H1 (cell line): ENCODE results near the gene MTFMT. TPM values are rescaled to one million over a fixed set of nuclear protein-coding genes. Genes with fewer than 3 reads are reported as not detected.

Source experiments
- ASH2L ChIP-seq: fragments of 200-600, 300-600 bp; sonication (generic); IDR thresholded peaks from one replicate; pipeline ENCODE4 v1.7.1; 2017; ENCODE audit warnings: low read length
- BCL11A ChIP-seq, 2 experiments: IDR thresholded peaks; one replicate each; pipeline ENCODE4 v1.6.1; 2011; ENCODE audit warnings: low read depth in 2 of 2, low read length in 2 of 2, mild to moderate bottlenecking in 2 of 2
- CEBPB ChIP-seq: IDR thresholded peaks from 2 replicates; pipeline ENCODE4 v1.6.1; 2012; ENCODE audit warnings: low read depth, low read length
- EGR1 ChIP-seq: IDR thresholded peaks from 2 replicates; pipeline ENCODE4 v1.6.1; 2011; ENCODE audit warnings: low read depth, low read length, borderline replicate concordance
- HDAC6 ChIP-seq: IDR thresholded peaks from one replicate; pipeline ENCODE4 v1.7.1; 2012; ENCODE audit warnings: low read depth, mild to moderate bottlenecking, inconsistent platforms, low read length, moderate library complexity
- KDM5A ChIP-seq: fragments of 200-600 bp; IDR thresholded peaks from 2 replicates; pipeline ENCODE4 v1.7.1; 2012; ENCODE audit warnings: mild to moderate bottlenecking, low read length, inconsistent platforms, mixed read lengths
- SRF ChIP-seq: IDR thresholded peaks from 2 replicates; pipeline ENCODE4 v1.6.1; 2011; ENCODE audit warnings: mild to moderate bottlenecking, low read depth, low read length, moderate library complexity
- TBP ChIP-seq: IDR thresholded peaks from 2 replicates; pipeline ENCODE4 v1.6.1; 2011; ENCODE audit warnings: low read depth, low read length, improper control_type of control experiment
- TEAD4 ChIP-seq: IDR thresholded peaks from 2 replicates; pipeline ENCODE4 v1.6.1; 2012; ENCODE audit warnings: low read depth, low read length, inconsistent platforms, mixed read lengths
- polyA plus RNA-seq, 7 experiments: library from polyadenylated mRNA; depleted of rRNA in 3 of 7; stranded (reverse) in 5 of 7; unstranded in 2 of 7; fragments of >200 nt in 5 of 7; fragments of 200-250 nt in 2 of 7; gene quantifications; 1 replicate in 5 of 7; 2 replicates in 1 of 7; 4 replicates in 1 of 7; pipeline versions ENCODE4 v1.2.1 to v1.2.3, GENCODE V29; 2011 to 2013; ENCODE audit warnings: missing spikeins in 2 of 7, mixed read lengths in 2 of 7
- total RNA-seq: library from RNA; stranded (reverse); fragmentation: NEBNext Ultra II Directional; extraction: Animal tissue kit (Norgen Biotek cat#: 25700); gene quantifications from 2 replicates; pipeline ENCODE4 v1.2.1, GENCODE V29; 2021
- TF ChIP-seq, protein P1 (sequence below): fragments of 300-600 bp; sonication (generic); IDR thresholded peaks from 2 replicates; pipeline ENCODE4 v1.7.1; 2012; ENCODE audit warnings: low read length, moderate library complexity, mild to moderate bottlenecking, inconsistent platforms; ENCODE audit not compliant: insufficient replicate concordance
- TF ChIP-seq, protein P2 (sequence below): IDR thresholded peaks from 2 replicates; pipeline ENCODE4 v1.6.1; 2011; ENCODE audit warnings: low read depth, mild to moderate bottlenecking, low read length; ENCODE audit not compliant: insufficient read depth
- TF ChIP-seq, protein P3 (sequence below): IDR thresholded peaks from 2 replicates; pipeline ENCODE4 v1.6.1; 2012; ENCODE audit warnings: inconsistent platforms

The MTFMT gene
- total and polyA plus RNA-seq, 2 of the 8 experiments (the other 6 are each of a cell fraction or from before 2014, with no cell fraction given): 7.7 to 20.8 TPM

DNA sequence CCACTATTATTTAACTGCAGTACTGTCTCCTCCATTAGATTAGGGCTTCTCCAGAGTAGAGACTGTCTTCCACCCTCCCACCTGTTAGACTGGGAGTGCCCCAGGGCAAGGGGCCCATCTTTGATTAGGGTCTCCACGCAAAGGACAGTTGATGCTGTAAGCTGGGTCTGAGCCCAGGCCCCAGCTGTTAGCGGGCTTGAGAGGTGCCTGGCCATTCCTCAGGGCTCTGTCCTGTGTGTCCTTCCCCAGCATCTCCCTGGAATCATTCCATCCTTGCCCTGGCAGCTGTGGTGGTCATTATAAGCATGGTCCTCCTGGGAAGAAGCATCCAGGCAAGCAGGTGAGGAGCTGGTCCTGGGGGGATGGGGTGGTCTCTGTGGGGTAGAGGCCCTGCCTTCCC, 21.8 kb upstream of the MTFMT start (continued):
- TF ChIP-seq, protein P1, sequence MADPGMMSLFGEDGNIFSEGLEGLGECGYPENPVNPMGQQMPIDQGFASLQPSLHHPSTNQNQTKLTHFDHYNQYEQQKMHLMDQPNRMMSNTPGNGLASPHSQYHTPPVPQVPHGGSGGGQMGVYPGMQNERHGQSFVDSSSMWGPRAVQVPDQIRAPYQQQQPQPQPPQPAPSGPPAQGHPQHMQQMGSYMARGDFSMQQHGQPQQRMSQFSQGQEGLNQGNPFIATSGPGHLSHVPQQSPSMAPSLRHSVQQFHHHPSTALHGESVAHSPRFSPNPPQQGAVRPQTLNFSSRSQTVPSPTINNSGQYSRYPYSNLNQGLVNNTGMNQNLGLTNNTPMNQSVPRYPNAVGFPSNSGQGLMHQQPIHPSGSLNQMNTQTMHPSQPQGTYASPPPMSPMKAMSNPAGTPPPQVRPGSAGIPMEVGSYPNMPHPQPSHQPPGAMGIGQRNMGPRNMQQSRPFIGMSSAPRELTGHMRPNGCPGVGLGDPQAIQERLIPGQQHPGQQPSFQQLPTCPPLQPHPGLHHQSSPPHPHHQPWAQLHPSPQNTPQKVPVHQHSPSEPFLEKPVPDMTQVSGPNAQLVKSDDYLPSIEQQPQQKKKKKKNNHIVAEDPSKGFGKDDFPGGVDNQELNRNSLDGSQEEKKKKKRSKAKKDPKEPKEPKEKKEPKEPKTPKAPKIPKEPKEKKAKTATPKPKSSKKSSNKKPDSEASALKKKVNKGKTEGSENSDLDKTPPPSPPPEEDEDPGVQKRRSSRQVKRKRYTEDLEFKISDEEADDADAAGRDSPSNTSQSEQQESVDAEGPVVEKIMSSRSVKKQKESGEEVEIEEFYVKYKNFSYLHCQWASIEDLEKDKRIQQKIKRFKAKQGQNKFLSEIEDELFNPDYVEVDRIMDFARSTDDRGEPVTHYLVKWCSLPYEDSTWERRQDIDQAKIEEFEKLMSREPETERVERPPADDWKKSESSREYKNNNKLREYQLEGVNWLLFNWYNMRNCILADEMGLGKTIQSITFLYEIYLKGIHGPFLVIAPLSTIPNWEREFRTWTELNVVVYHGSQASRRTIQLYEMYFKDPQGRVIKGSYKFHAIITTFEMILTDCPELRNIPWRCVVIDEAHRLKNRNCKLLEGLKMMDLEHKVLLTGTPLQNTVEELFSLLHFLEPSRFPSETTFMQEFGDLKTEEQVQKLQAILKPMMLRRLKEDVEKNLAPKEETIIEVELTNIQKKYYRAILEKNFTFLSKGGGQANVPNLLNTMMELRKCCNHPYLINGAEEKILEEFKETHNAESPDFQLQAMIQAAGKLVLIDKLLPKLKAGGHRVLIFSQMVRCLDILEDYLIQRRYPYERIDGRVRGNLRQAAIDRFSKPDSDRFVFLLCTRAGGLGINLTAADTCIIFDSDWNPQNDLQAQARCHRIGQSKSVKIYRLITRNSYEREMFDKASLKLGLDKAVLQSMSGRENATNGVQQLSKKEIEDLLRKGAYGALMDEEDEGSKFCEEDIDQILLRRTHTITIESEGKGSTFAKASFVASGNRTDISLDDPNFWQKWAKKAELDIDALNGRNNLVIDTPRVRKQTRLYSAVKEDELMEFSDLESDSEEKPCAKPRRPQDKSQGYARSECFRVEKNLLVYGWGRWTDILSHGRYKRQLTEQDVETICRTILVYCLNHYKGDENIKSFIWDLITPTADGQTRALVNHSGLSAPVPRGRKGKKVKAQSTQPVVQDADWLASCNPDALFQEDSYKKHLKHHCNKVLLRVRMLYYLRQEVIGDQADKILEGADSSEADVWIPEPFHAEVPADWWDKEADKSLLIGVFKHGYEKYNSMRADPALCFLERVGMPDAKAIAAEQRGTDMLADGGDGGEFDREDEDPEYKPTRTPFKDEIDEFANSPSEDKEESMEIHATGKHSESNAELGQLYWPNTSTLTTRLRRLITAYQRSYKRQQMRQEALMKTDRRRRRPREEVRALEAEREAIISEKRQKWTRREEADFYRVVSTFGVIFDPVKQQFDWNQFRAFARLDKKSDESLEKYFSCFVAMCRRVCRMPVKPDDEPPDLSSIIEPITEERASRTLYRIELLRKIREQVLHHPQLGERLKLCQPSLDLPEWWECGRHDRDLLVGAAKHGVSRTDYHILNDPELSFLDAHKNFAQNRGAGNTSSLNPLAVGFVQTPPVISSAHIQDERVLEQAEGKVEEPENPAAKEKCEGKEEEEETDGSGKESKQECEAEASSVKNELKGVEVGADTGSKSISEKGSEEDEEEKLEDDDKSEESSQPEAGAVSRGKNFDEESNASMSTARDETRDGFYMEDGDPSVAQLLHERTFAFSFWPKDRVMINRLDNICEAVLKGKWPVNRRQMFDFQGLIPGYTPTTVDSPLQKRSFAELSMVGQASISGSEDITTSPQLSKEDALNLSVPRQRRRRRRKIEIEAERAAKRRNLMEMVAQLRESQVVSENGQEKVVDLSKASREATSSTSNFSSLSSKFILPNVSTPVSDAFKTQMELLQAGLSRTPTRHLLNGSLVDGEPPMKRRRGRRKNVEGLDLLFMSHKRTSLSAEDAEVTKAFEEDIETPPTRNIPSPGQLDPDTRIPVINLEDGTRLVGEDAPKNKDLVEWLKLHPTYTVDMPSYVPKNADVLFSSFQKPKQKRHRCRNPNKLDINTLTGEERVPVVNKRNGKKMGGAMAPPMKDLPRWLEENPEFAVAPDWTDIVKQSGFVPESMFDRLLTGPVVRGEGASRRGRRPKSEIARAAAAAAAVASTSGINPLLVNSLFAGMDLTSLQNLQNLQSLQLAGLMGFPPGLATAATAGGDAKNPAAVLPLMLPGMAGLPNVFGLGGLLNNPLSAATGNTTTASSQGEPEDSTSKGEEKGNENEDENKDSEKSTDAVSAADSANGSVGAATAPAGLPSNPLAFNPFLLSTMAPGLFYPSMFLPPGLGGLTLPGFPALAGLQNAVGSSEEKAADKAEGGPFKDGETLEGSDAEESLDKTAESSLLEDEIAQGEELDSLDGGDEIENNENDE: no peak
- TF ChIP-seq BCL11A (IDR thresholded peaks at IDR 0.05; ENCODE audit: low read depth in 2 of 2, low read length in 2 of 2) (no peak), TBP (no peak), TEAD4 (no peak), HDAC6 (no peak), KDM5A (no peak), CEBPB (no peak), SRF (no peak), ASH2L (no peak), EGR1 (no peak)
- TF ChIP-seq, protein P2, sequence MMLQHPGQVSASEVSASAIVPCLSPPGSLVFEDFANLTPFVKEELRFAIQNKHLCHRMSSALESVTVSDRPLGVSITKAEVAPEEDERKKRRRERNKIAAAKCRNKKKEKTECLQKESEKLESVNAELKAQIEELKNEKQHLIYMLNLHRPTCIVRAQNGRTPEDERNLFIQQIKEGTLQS: no peak
- TF ChIP-seq, protein P3, sequence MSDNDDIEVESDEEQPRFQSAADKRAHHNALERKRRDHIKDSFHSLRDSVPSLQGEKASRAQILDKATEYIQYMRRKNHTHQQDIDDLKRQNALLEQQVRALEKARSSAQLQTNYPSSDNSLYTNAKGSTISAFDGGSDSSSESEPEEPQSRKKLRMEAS: no peak
